H9 (cell line): ENCODE measurements around the gene ERICH2. TPM values are rescaled to one million over a fixed set of nuclear protein-coding genes. Genes with fewer than 3 reads are reported as not detected.

ENCODE experiments used
- DNase-seq: peaks from one replicate; pipeline ENCODE4 v3.0.0-alpha.2; 2017
- H2AFZ ChIP-seq: one replicate; pipeline ENCODE4 v1.6.1; 2013; ENCODE audit warnings: mild to moderate bottlenecking, low read length, control low read depth, moderate library complexity
- H2AK5ac ChIP-seq: 2 replicates; pipeline ENCODE4 v1.6.1; 2013; ENCODE audit warnings: low read length, control low read depth, mixed read lengths; ENCODE audit not compliant: insufficient read length
- H2BK120ac ChIP-seq: one replicate; pipeline ENCODE4 v1.6.1; 2013; ENCODE audit warnings: low read depth, mild to moderate bottlenecking, low read length, control low read depth, inconsistent platforms; ENCODE audit not compliant: poor library complexity, severe bottlenecking
- H2BK12ac ChIP-seq: 2 replicates; pipeline ENCODE4 v1.6.1; 2013; ENCODE audit warnings: low read length, control low read depth, mixed read lengths, low read depth; ENCODE audit not compliant: insufficient read length
- H2BK15ac ChIP-seq: 2 replicates; pipeline ENCODE4 v1.6.1; 2013; ENCODE audit warnings: low read depth, low read length, control low read depth
- H2BK20ac ChIP-seq: one replicate; pipeline ENCODE4 v1.6.1; 2013; ENCODE audit warnings: low read depth, mild to moderate bottlenecking, low read length, control low read depth, inconsistent platforms; ENCODE audit not compliant: poor library complexity, severe bottlenecking
- H2BK5ac ChIP-seq: 2 replicates; pipeline ENCODE4 v1.6.1; 2013; ENCODE audit warnings: low read length, control low read depth, mixed read lengths; ENCODE audit not compliant: insufficient read length
- H3K14ac ChIP-seq: 2 replicates; pipeline ENCODE4 v1.6.1; 2013; ENCODE audit warnings: low read length, control low read depth; ENCODE audit not compliant: insufficient read depth
- H3K18ac ChIP-seq: 2 replicates; pipeline ENCODE4 v1.6.1; 2013; ENCODE audit warnings: low read depth, mild to moderate bottlenecking, mixed read lengths, low read length, control low read depth; ENCODE audit not compliant: insufficient read length
- H3K23ac ChIP-seq: 2 replicates; pipeline ENCODE4 v1.6.1; 2013; ENCODE audit warnings: low read length, control low read depth, mixed read lengths, low read depth; ENCODE audit not compliant: insufficient read length
- H3K23me2 ChIP-seq: 2 replicates; pipeline ENCODE4 v1.6.1; 2013; ENCODE audit warnings: low read depth, mild to moderate bottlenecking, mixed read lengths, low read length, control low read depth; ENCODE audit not compliant: insufficient read length, poor library complexity, severe bottlenecking
- H3K27ac ChIP-seq: 2 replicates; pipeline ENCODE4 v1.5.1; 2013; ENCODE audit warnings: low read length, control low read depth, mixed read lengths, low read depth; ENCODE audit not compliant: insufficient read length
- H3K27me3 ChIP-seq: 2 replicates; pipeline ENCODE4 v1.6.1; 2013; ENCODE audit warnings: low read length, control low read depth, inconsistent platforms; ENCODE audit not compliant: insufficient read depth
- H3K4ac ChIP-seq: 2 replicates; pipeline ENCODE4 v1.6.1; 2013; ENCODE audit warnings: low read depth, mild to moderate bottlenecking, control low read depth, inconsistent platforms, low read length, moderate library complexity
- H3K4me1 ChIP-seq: 2 replicates; pipeline ENCODE4 v1.6.1; 2013; ENCODE audit warnings: low read length, control low read depth, inconsistent platforms; ENCODE audit not compliant: insufficient read depth
- H3K4me2 ChIP-seq: 2 replicates; pipeline ENCODE4 v1.6.1; 2013; ENCODE audit warnings: low read length, control low read depth, mixed read lengths; ENCODE audit not compliant: insufficient read length, insufficient read depth
- H3K56ac ChIP-seq: 2 replicates; pipeline ENCODE4 v1.6.1; 2013; ENCODE audit warnings: low read depth, mild to moderate bottlenecking, mixed read lengths, low read length, control low read depth; ENCODE audit not compliant: insufficient read length
- H3K79me1 ChIP-seq: 2 replicates; pipeline ENCODE4 v1.6.1; 2013; ENCODE audit warnings: low read depth, mild to moderate bottlenecking, moderate library complexity, low read length, control low read depth, inconsistent platforms; ENCODE audit not compliant: insufficient read depth, poor library complexity, severe bottlenecking
- H3K79me2 ChIP-seq: 2 replicates; pipeline ENCODE4 v1.6.1; 2013; ENCODE audit warnings: low read length, control low read depth, inconsistent platforms; ENCODE audit not compliant: insufficient read depth
- H3K9ac ChIP-seq: 2 replicates; pipeline ENCODE4 v1.6.1; 2013; ENCODE audit warnings: low read length, control low read depth, mixed read lengths; ENCODE audit not compliant: insufficient read length; ENCODE audit errors: extremely low read depth
- H3K9me3 ChIP-seq: one replicate; pipeline ENCODE4 v1.6.1; 2013; ENCODE audit warnings: low read depth, low read length, inconsistent platforms; ENCODE audit not compliant: control insufficient read depth
- H3T11ph ChIP-seq: one replicate; pipeline ENCODE4 v1.6.1; 2013; ENCODE audit warnings: mild to moderate bottlenecking, low read length, control low read depth, inconsistent platforms
- H4K20me1 ChIP-seq: one replicate; pipeline ENCODE4 v1.6.1; 2013; ENCODE audit not compliant: control insufficient read depth, insufficient read length, insufficient read depth
- H4K5ac ChIP-seq: 2 replicates; pipeline ENCODE4 v1.6.1; 2013; ENCODE audit warnings: low read depth, mild to moderate bottlenecking, mixed read lengths, low read length, control low read depth; ENCODE audit not compliant: insufficient read length
- H4K8ac ChIP-seq: replicated peaks from 2 replicates; pipeline ENCODE4 v1.6.1; 2013; ENCODE audit warnings: low read length, control low read depth, mixed read lengths, low read depth; ENCODE audit not compliant: insufficient read length
- H4K91ac ChIP-seq: 2 replicates; pipeline ENCODE4 v1.6.1; 2013; ENCODE audit warnings: low read depth, mild to moderate bottlenecking, moderate library complexity, mixed read lengths, low read length, control low read depth; ENCODE audit not compliant: insufficient read length
- H3K27ac Mint-ChIP-seq, 3 experiments: 2 replicates in 2 of 3; 3 replicates in 1 of 3; pipeline ENCODE4 v1.8.0; 2020 to 2021; ENCODE audit warnings: mixed read lengths in 3 of 3, mild to moderate bottlenecking in 1 of 3, moderate library complexity in 1 of 3
- H3K27me3 Mint-ChIP-seq: 2 replicates; pipeline ENCODE4 v1.8.0; 2021; ENCODE audit warnings: low read depth, mild to moderate bottlenecking, moderate library complexity, mixed read lengths
- H3K36me3 Mint-ChIP-seq, 3 experiments: 2 replicates in 2 of 3; 3 replicates in 1 of 3; pipeline ENCODE4 v1.8.0; 2020 to 2021; ENCODE audit warnings: low read depth in 3 of 3, mixed read lengths in 3 of 3; ENCODE audit not compliant: insufficient read depth in 1 of 3
- H3K4me1 Mint-ChIP-seq, 2 experiments: 2 replicates each; pipeline ENCODE4 v1.8.0; 2020; ENCODE audit warnings: mixed read lengths in 2 of 2
- H3K4me3 Mint-ChIP-seq, 2 experiments: 2 replicates in 1 of 2; 3 replicates in 1 of 2; pipeline ENCODE4 v1.8.0; 2020 to 2021; ENCODE audit warnings: mild to moderate bottlenecking in 2 of 2, mixed read lengths in 2 of 2, moderate library complexity in 1 of 2
- H3K9me3 Mint-ChIP-seq, 2 experiments: 2 replicates in 1 of 2; 3 replicates in 1 of 2; pipeline ENCODE4 v1.8.0; 2020; ENCODE audit warnings: mild to moderate bottlenecking in 2 of 2, mixed read lengths in 2 of 2, moderate library complexity in 1 of 2
- CTCF ChIP-seq: fragments of 200-600 bp; sonication (generic); conservative IDR thresholded peaks from 3 replicates; pipeline ENCODE4 v1.8.0; 2021; ENCODE audit warnings: antibody characterized with exemption, mild to moderate bottlenecking
- WGBS: extraction: QIAGEN DNeasy Blood & Tissue Kit; methylation state at CpG from one replicate; pipeline ENCODE4 v1.1.7; 2013; ENCODE audit warnings: missing lambda C conversion rate, low lambda C conversion rate, mixed read lengths; ENCODE audit not compliant: insufficient read length; ENCODE audit errors: extremely low coverage; 5-methylcytosine and 5-hydroxymethylcytosine counted together
- total RNA-seq: library from RNA; stranded (reverse); gene quantifications from 2 replicates; pipeline ENCODE4 v1.2.1, GENCODE V29; 2021

Gene ERICH2
- total RNA-seq, 1 experiment from 2014 or later: 1.2 TPM

GRCh38 chr2:170744248-170745002, 25.8 kb upstream of the ERICH2 start:
- Histone ChIP-seq H2BK15ac (no peak overlapping the region), H2AK5ac (no peak overlapping the region), H3T11ph (no peak overlapping the region), H2BK120ac (no peak overlapping the region), H3K4ac (no peak overlapping the region), H4K5ac (no peak overlapping the region), H3K18ac (no peak overlapping the region), H2BK5ac (no peak overlapping the region), H2BK12ac (no peak overlapping the region), H3K9me3 (no peaks in the 10 kb centered on the region), H4K8ac (no peak overlapping the region), H4K91ac (no peak overlapping the region), H3K14ac (no peak overlapping the region), H3K56ac (no peak overlapping the region), H3K4me2 (no peak overlapping the region), H3K9ac (no peak overlapping the region), H3K79me2 (no peaks in the 10 kb centered on the region), H3K4me1 (no peaks in the 10 kb centered on the region), H3K79me1 (no peaks in the 10 kb centered on the region), H3K23ac (no peak overlapping the region), H3K27ac (no peak overlapping the region), H3K23me2 (no peaks in the 10 kb centered on the region), H3K27me3 (no peaks in the 10 kb centered on the region), H2BK20ac (no peak overlapping the region), H2AFZ (no peak overlapping the region), H4K20me1 (no peaks in the 10 kb centered on the region)
- Mint-ChIP-seq H3K27me3 (peaks cover 2% of the 10 kb centered on the region; the same call in 1 of the 2 replicates), H3K4me3 (no peak overlapping the region), H3K4me1 (peaks cover 7 to 10% of the 10 kb centered on the region in 2 experiments), H3K27ac (no peak overlapping the region), H3K36me3 (no peaks in the 10 kb centered on the region; a peak in 1 of 7 replicates), H3K9me3 (no peaks in the 10 kb centered on the region)
- WGBS: no CpG with 5 or more reads among the region's 14 CpGs
- no peak for TF ChIP-seq CTCF
- DNase-seq: no peak
